ENCODE results near the gene KYNU. TPM values are rescaled to one million over a fixed set of nuclear protein-coding genes. Genes with fewer than 3 reads are reported as not detected.

The KYNU gene
- total and polyA plus RNA-seq, 2 of the 13 experiments (the other 11 are each of a cell fraction or from before 2014, with no cell fraction given), result 21.9 to 68.6 TPM

- H3K79me2 ChIP-seq (ENCODE audit: insufficient read depth, low read length), result no peaks in the 10 kb centered on the region
- H3K9ac ChIP-seq (ENCODE audit: insufficient read depth, low read depth, low read length), result no peak overlapping the region
- H3K4me1 ChIP-seq (ENCODE audit: insufficient read depth, low read length), result no peaks in the 10 kb centered on the region
- DNase-seq (ENCODE audit: low spot score), result no peak
- no peak overlapping the region for H2AFZ ChIP-seq (ENCODE audit: low read length)
- no peak for ATAC-seq
- 62% methylated on average over 2 of the region's 2 CpGs for WGBS (ENCODE audit: low lambda C conversion rate)
- no peak overlapping the region for H3K4me2 ChIP-seq (ENCODE audit: low read depth, low read length)
- peak; percentile 30 for FAIRE-seq
- no peaks in the 10 kb centered on the region for H3K9me3 ChIP-seq (ENCODE audit: low read length)
- H3K36me3 ChIP-seq (replicated peaks in 1 of 2; ENCODE audit: control insufficient read depth in 1 of 2, insufficient read depth in 2 of 2, low read length in 2 of 2), result no peaks in the 10 kb centered on the region
- H3K4me3 ChIP-seq (replicated peaks in 1 of 3; ENCODE audit: insufficient read depth in 1 of 3, low read depth in 2 of 3, low read length in 3 of 3), result no peak overlapping the region
- intact Hi-C loops (cut with micrococcal nuclease; ENCODE audit: unreplicated experiment) (no loop called here), in situ Hi-C loops (cut with HindIII; ENCODE audit: extremely low pct_ligation_motif_present, low pct_unique_long_range_greater_than_20kb) (no loop called here)
- POLR2A ChIA-PET, result no interaction called here
- no peaks in the 10 kb centered on the region for H4K20me1 ChIP-seq (ENCODE audit: insufficient read depth, low read length)
- no peak overlapping the region for H3K27ac ChIP-seq (ENCODE audit: extremely low read length, insufficient read depth, low read length)
- H3K27me3 ChIP-seq (ENCODE audit: control insufficient read depth in 1 of 2, insufficient read depth in 2 of 2, low read length in 2 of 2), result no peaks in the 10 kb centered on the region
- BruUV-seq (replicated peaks), result no TSS peak
- CTCF ChIA-PET (ENCODE audit: low intra/inter-chr PET ratio, low total read pairs), result no interaction called here
- no peak for TF ChIP-seq ZNF788 (CRISPR knock-in tag; IDR thresholded peaks at IDR 0.05; ENCODE audit: borderline replicate concordance)
- TF ChIP-seq DMAP1 (CRISPR knock-in tag; IDR thresholded peaks at IDR 0.05), result no peak
- no peak for TF ChIP-seq ZSCAN21 (CRISPR knock-in tag; IDR thresholded peaks at IDR 0.05; ENCODE audit: borderline replicate concordance)
- TF ChIP-seq ZFAT (CRISPR knock-in tag; conservative IDR thresholded peaks at IDR 0.05), result no peak
- no peak for TF ChIP-seq ZNF136 (CRISPR knock-in tag; IDR thresholded peaks at IDR 0.05; ENCODE audit: low read depth)
- no peak for TF ChIP-seq ZBTB8A (CRISPR knock-in tag; IDR thresholded peaks at IDR 0.05; ENCODE audit: borderline replicate concordance, low read depth)
- TF ChIP-seq SKIL (CRISPR knock-in tag; IDR thresholded peaks at IDR 0.05; ENCODE audit: borderline replicate concordance), result no peak
- TF ChIP-seq MIER2 (CRISPR knock-in tag; IDR thresholded peaks at IDR 0.05), result no peak
- no peak for TF ChIP-seq RXRA (CRISPR knock-in tag; IDR thresholded peaks at IDR 0.05)
- TF ChIP-seq XBP1 (CRISPR knock-in tag; IDR thresholded peaks at IDR 0.05), result no peak
- no peak for TF ChIP-seq ZNF597 (CRISPR knock-in tag; IDR thresholded peaks at IDR 0.05)
- TF ChIP-seq ZNF124 (CRISPR knock-in tag; IDR thresholded peaks at IDR 0.05), result no peak
- TF ChIP-seq HMGXB3 (CRISPR knock-in tag; IDR thresholded peaks at IDR 0.05; ENCODE audit: borderline replicate concordance), result no peak
- no peak for TF ChIP-seq GMEB1 (CRISPR knock-in tag; IDR thresholded peaks at IDR 0.05; ENCODE audit: borderline replicate concordance)
- TF ChIP-seq MTERF4 (CRISPR knock-in tag; IDR thresholded peaks at IDR 0.05), result no peak
Observed at GRCh38 chr2:142848023-142848606, 29.3 kb upstream of the KYNU start.

Data from HepG2 (cell line).